Measurements from ENCODE around the gene HHLA2. TPM values are rescaled to one million over a fixed set of nuclear protein-coding genes. Genes with fewer than 3 reads are reported as not detected.

HHLA2 gene
- total RNA-seq, 2 experiments from 2014 or later, result 0.36 TPM

DNA sequence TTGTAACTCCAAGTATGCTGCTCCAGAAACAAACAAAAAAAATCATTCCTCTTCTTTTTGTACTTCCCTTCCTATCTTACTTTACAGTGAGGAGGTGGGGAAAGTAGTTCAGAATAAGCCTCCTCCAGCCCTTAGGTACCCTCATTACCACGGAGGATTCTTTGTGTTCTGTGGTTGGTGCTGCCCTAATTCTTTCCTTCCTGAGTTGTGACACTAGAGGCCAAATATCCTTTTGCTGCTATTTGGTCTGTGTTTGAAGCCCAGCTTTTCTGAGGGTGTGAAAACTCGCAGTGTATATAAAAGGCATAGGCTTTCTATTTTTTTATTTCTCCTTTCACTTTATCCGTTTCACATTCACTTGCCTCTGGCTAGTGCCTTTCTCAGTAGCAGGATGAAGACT, 98.2 kb downstream of the HHLA2 start:
- no peak overlapping the region for H3K4me3 ChIP-seq (ENCODE audit: low read length)
- H3K27me3 ChIP-seq (ENCODE audit: control insufficient read depth in 1 of 2, insufficient read depth in 2 of 2, low read length in 2 of 2), result peaks cover 0 to 5% of the 10 kb centered on the region in 2 experiments
- TF ChIP-seq, protein P1, sequence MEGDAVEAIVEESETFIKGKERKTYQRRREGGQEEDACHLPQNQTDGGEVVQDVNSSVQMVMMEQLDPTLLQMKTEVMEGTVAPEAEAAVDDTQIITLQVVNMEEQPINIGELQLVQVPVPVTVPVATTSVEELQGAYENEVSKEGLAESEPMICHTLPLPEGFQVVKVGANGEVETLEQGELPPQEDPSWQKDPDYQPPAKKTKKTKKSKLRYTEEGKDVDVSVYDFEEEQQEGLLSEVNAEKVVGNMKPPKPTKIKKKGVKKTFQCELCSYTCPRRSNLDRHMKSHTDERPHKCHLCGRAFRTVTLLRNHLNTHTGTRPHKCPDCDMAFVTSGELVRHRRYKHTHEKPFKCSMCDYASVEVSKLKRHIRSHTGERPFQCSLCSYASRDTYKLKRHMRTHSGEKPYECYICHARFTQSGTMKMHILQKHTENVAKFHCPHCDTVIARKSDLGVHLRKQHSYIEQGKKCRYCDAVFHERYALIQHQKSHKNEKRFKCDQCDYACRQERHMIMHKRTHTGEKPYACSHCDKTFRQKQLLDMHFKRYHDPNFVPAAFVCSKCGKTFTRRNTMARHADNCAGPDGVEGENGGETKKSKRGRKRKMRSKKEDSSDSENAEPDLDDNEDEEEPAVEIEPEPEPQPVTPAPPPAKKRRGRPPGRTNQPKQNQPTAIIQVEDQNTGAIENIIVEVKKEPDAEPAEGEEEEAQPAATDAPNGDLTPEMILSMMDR (IDR thresholded peaks at IDR 0.05), result no peak
- intact Hi-C loops (cut with DNase I, micrococcal nuclease), result no loop called here
- no peak for ATAC-seq (ENCODE audit: poor library complexity)
- no peak overlapping the region for H3K27ac ChIP-seq (ENCODE audit: low read depth in 1 of 2, low read length in 2 of 2)
- Mint-ChIP-seq H3K9me3 (peaks cover under 1% of the 10 kb centered on the region), H3K27me3 (no peaks in the 10 kb centered on the region), H3K27ac (no peak overlapping the region), H3K36me3 (ENCODE audit: low read depth) (no peaks in the 10 kb centered on the region), H3K4me1 (ENCODE audit: low read depth) (no peaks in the 10 kb centered on the region), H3K4me3 (no peak overlapping the region)
- no peak for DNase-seq
- ChIA-PET POLR2A (no interaction called here), CTCF (no interaction called here)
- no peaks in the 10 kb centered on the region for H3K4me1 ChIP-seq (ENCODE audit: insufficient read depth, low read length)
- H3K36me3 ChIP-seq (ENCODE audit: insufficient read depth, low read length), result no peaks in the 10 kb centered on the region
- no peaks in the 10 kb centered on the region for H3K9me3 ChIP-seq (ENCODE audit: control insufficient read depth in 1 of 2, insufficient read depth in 1 of 2, low read length in 2 of 2)

DNA sequence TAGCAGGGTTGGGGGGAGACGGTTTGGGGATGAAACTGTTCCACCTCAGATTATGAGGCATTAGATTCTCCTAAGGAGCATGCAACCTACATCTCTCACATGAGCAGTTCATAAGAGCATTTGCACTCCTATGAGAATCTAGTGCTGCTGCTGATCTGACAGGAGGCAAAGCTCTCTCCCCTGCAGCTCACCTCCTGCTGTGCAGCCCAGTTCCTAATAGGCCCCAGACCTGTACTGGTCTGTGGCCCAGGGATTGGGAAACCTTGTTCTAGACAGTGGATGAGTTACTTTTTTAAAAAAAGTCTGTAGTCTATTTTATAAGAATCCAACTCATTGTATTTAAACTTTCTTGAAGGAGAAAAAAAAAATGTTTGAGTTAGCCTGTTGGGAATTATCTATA, 100.0 kb downstream of the HHLA2 start:
- no peak for DNase-seq
- H3K4me3 Mint-ChIP-seq, result no peak overlapping the region
- H3K9me3 Mint-ChIP-seq, result peaks cover 4% of the 10 kb centered on the region
- CTCF ChIA-PET, result interaction anchor here (1.8 kb wide), 1 partner anchor 8 kb away, joined by 4 read pairs; no protein-coding TSS in a partner anchor
- POLR2A ChIA-PET, result no interaction called here
- peaks cover 0 to 5% of the 10 kb centered on the region in 2 experiments for H3K27me3 ChIP-seq (ENCODE audit: control insufficient read depth in 1 of 2, insufficient read depth in 2 of 2, low read length in 2 of 2)
- TF ChIP-seq, protein P1 (IDR thresholded peaks at IDR 0.05), result no peak
- H3K36me3 Mint-ChIP-seq (ENCODE audit: low read depth), result no peaks in the 10 kb centered on the region
- H3K36me3 ChIP-seq (ENCODE audit: insufficient read depth, low read length), result no peaks in the 10 kb centered on the region
- no peaks in the 10 kb centered on the region for H3K4me1 ChIP-seq (ENCODE audit: insufficient read depth, low read length)
- no peak overlapping the region for H3K4me3 ChIP-seq (ENCODE audit: low read length)
- no peak overlapping the region for H3K27ac Mint-ChIP-seq
- H3K9me3 ChIP-seq (ENCODE audit: control insufficient read depth in 1 of 2, insufficient read depth in 1 of 2, low read length in 2 of 2), result no peaks in the 10 kb centered on the region
- H3K4me1 Mint-ChIP-seq (ENCODE audit: low read depth), result no peaks in the 10 kb centered on the region
- H3K27ac ChIP-seq (ENCODE audit: low read depth in 1 of 2, low read length in 2 of 2), result no peak overlapping the region
- ATAC-seq (ENCODE audit: poor library complexity), result no peak
- H3K27me3 Mint-ChIP-seq, result no peaks in the 10 kb centered on the region
- intact Hi-C loops (cut with DNase I, micrococcal nuclease), result no loop called here

DNA sequence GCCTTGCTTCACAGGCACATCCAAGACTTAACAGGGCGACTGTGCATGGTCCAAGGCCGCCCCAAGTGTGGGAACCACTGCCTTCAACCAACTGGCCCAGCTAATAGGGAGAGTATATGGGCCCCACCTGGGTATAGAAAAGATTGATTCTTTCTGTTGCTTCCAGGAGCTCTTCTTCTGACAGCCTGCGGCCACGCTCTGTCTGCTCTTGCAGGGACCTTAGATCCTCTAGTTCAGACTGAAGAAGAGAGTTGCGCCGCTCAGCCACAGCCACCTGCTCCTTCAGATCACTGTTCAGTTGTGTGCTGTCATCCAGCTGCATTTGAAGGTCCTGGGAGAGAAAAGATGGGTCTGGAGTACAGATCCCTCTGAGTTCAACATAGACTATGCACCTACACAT, 102.2 kb downstream of the HHLA2 start:
- Histone ChIP-seq H3K9me3 (ENCODE audit: control insufficient read depth in 1 of 2, insufficient read depth in 1 of 2, low read length in 2 of 2) (no peaks in the 10 kb centered on the region), H3K4me1 (ENCODE audit: insufficient read depth, low read length) (no peaks in the 10 kb centered on the region), H3K4me3 (ENCODE audit: low read length) (no peak overlapping the region), H3K27me3 (ENCODE audit: control insufficient read depth in 1 of 2, insufficient read depth in 2 of 2, low read length in 2 of 2) (peaks cover 0 to 5% of the 10 kb centered on the region in 2 experiments), H3K27ac (ENCODE audit: low read depth in 1 of 2, low read length in 2 of 2) (no peak overlapping the region), H3K36me3 (ENCODE audit: insufficient read depth, low read length) (no peaks in the 10 kb centered on the region)
- Mint-ChIP-seq H3K27me3 (no peaks in the 10 kb centered on the region), H3K36me3 (ENCODE audit: low read depth) (no peaks in the 10 kb centered on the region), H3K4me1 (ENCODE audit: low read depth) (no peaks in the 10 kb centered on the region), H3K27ac (no peak overlapping the region), H3K9me3 (peaks cover 4% of the 10 kb centered on the region), H3K4me3 (no peak overlapping the region)
- TF ChIP-seq, protein P1 (IDR thresholded peaks at IDR 0.05), result no peak
- ChIA-PET CTCF (no interaction called here), POLR2A (no interaction called here)
- ATAC-seq (ENCODE audit: poor library complexity), result no peak
- intact Hi-C loops (cut with DNase I, micrococcal nuclease), result no loop called here
- DNase-seq, result no peak

Data from CD4-positive, alpha-beta T cell (primary cell).